Gastrocnemius medialis (tissue), 4 donors: ENCODE results near the gene ARID1B.
A peak's percentile ranks its signal among the peaks of the same experiment; 100 is the strongest.

ENCODE experiments used
- POLR2A ChIP-seq, 2 donors: fragments of 450-650 bp; IDR thresholded peaks; one replicate each; pipeline ENCODE4 v1.6.1; 2017; ENCODE audit warnings: antibody characterized with exemption in 2 of 2, mild to moderate bottlenecking in 2 of 2, moderate library complexity in 2 of 2
- TF ChIP-seq, protein P1 (sequence below), 5 experiments: fragments of 450-650 bp in 3 of 5; fragments of 200-600 bp in 2 of 5; sonication (generic) in 2 of 5; IDR thresholded peaks in 4 of 5; conservative IDR thresholded peaks in 1 of 5; 1 replicate in 4 of 5; 2 replicates in 1 of 5; pipeline ENCODE4 v1.5.1; 2016 to 2019; ENCODE audit warnings: antibody characterized with exemption in 5 of 5, mild to moderate bottlenecking in 3 of 5, moderate library complexity in 3 of 5

DNA sequence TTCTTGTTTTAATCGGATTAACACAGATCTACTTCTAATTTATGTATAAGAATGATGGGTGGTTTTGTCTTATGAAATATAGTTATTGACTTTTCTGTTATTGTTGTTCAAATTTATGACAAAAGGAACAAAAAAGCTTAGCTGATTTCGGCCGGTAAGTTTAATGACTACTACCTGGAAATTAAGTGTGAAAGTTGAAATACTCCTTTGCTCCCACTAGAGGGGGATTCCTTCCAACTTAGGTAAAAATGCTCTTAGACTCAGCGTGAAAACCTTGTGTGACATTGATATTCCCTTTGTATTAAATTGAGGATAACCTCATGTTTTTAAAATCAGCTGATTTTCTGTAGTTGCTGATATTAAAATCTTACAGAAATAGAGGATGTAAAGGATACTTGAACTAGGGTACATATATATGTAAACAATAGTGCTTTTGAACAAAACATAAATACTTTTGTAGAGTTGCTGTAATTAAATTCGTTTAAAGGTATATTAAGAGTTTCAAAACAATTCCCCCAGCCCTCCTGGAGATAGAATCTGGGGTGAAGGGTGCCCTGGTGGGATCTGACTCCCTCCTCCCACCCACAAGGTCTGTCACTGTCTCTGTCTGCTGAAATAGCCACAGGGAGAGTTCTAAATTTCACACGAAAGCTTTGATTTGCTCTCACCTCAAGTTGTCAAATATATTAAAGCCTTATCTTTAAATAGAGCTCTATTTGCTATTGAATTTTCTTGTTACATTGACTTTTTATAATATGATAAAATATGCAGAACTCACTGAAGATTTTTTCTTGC, 257.5 kb downstream of the ARID1B start:
- TF ChIP-seq, protein P1, sequence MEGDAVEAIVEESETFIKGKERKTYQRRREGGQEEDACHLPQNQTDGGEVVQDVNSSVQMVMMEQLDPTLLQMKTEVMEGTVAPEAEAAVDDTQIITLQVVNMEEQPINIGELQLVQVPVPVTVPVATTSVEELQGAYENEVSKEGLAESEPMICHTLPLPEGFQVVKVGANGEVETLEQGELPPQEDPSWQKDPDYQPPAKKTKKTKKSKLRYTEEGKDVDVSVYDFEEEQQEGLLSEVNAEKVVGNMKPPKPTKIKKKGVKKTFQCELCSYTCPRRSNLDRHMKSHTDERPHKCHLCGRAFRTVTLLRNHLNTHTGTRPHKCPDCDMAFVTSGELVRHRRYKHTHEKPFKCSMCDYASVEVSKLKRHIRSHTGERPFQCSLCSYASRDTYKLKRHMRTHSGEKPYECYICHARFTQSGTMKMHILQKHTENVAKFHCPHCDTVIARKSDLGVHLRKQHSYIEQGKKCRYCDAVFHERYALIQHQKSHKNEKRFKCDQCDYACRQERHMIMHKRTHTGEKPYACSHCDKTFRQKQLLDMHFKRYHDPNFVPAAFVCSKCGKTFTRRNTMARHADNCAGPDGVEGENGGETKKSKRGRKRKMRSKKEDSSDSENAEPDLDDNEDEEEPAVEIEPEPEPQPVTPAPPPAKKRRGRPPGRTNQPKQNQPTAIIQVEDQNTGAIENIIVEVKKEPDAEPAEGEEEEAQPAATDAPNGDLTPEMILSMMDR (IDR thresholded peaks at IDR 0.05 in 4 of 5, conservative IDR thresholded peaks at IDR 0.05 in 1 of 5) = peak; percentile 22 to 55 (median 53)
- TF ChIP-seq POLR2A (IDR thresholded peaks at IDR 0.05) = no peak
